MM.1S (cell line): Measurements from ENCODE around the gene FOXD2.
"Not testable (repeated sequence)": the region's sequence is repeated elsewhere in the genome, so short reads cannot be mapped to it uniquely, and the experiment has no call there.

Source experiments
- DNase-seq: peaks from one replicate; pipeline ENCODE4 v3.0.0-alpha.2; 2015
- H2AFZ ChIP-seq: fragments of 300-600 bp; sonication (generic); 2 replicates; pipeline ENCODE4 v1.6.0; 2016; ENCODE audit warnings: antibody characterized with exemption, low read length
- H3F3A ChIP-seq: fragments of 300-600 bp; sonication (generic); 2 replicates; pipeline ENCODE4 v1.6.1; 2016; ENCODE audit warnings: mild to moderate bottlenecking, antibody characterized with exemption, low read length, moderate library complexity, mixed read lengths; ENCODE audit not compliant: insufficient read depth
- H3K27ac ChIP-seq: fragments of 300-600 bp; sonication (generic); 2 replicates; pipeline ENCODE4 v1.5.1; 2016; ENCODE audit warnings: mild to moderate bottlenecking, low read length
- H3K27me3 ChIP-seq: fragments of 300-600 bp; sonication (generic); replicated peaks from 2 replicates; pipeline ENCODE4 v1.6.0; 2016; ENCODE audit warnings: low read length; ENCODE audit not compliant: insufficient read depth
- H3K36me3 ChIP-seq: fragments of 300-600 bp; sonication (generic); replicated peaks from 2 replicates; pipeline ENCODE4 v1.6.1; 2016; ENCODE audit warnings: mild to moderate bottlenecking, low read length, mixed read lengths; ENCODE audit not compliant: insufficient read depth
- H3K4me1 ChIP-seq: fragments of 300-600 bp; sonication (generic); 2 replicates; pipeline ENCODE4 v1.6.1; 2016; ENCODE audit warnings: low read length, mixed read lengths
- H3K4me2 ChIP-seq: fragments of 300-600 bp; sonication (generic); 2 replicates; pipeline ENCODE4 v1.6.0; 2016; ENCODE audit warnings: low read depth, low read length
- H3K4me3 ChIP-seq: fragments of 300-600 bp; sonication (generic); 2 replicates; pipeline ENCODE4 v1.5.1; 2016; ENCODE audit warnings: low read length, mixed read lengths
- H3K79me2 ChIP-seq: fragments of 300-600 bp; sonication (generic); 2 replicates; pipeline ENCODE4 v1.6.1; 2016; ENCODE audit warnings: mixed run types, low read length, mixed read lengths
- H3K9ac ChIP-seq: fragments of 300-600 bp; sonication (generic); 2 replicates; pipeline ENCODE4 v1.6.1; 2016; ENCODE audit warnings: low read length, mixed read lengths
- H3K9me2 ChIP-seq: fragments of 300-600 bp; sonication (generic); replicated peaks from 2 replicates; pipeline ENCODE4 v1.6.1; 2016; ENCODE audit warnings: mild to moderate bottlenecking, low read length, mixed read lengths; ENCODE audit not compliant: insufficient read depth
- H3K9me3 ChIP-seq: fragments of 300-600 bp; sonication (generic); replicated peaks from 2 replicates; pipeline ENCODE4 v1.6.1; 2016; ENCODE audit warnings: mild to moderate bottlenecking, low read length, mixed read lengths; ENCODE audit not compliant: insufficient read depth
- H4K20me1 ChIP-seq: fragments of 300-600 bp; sonication (generic); 2 replicates; pipeline ENCODE4 v1.6.1; 2016; ENCODE audit warnings: mild to moderate bottlenecking, low read length, moderate library complexity, mixed read lengths; ENCODE audit not compliant: insufficient read depth
- EZH2 ChIP-seq: fragments of 300-600 bp; sonication (generic); optimal IDR thresholded peaks from 2 replicates; pipeline ENCODE3; 2017; ENCODE audit warnings: low read depth, mild to moderate bottlenecking, antibody characterized with exemption, low read length, mixed read lengths
- EZH2phosphoT487 ChIP-seq: fragments of 300-600 bp; sonication (generic); IDR thresholded peaks from 2 replicates; pipeline ENCODE4 v1.6.1; 2018; ENCODE audit warnings: antibody characterized with exemption, low read length
- TF ChIP-seq, protein P1 (sequence below): fragments of 300-600 bp; sonication (generic); IDR thresholded peaks from 2 replicates; pipeline ENCODE4 v1.5.1; 2016; ENCODE audit warnings: antibody characterized with exemption, low read length, mixed read lengths

FOXD2 gene

DNA sequence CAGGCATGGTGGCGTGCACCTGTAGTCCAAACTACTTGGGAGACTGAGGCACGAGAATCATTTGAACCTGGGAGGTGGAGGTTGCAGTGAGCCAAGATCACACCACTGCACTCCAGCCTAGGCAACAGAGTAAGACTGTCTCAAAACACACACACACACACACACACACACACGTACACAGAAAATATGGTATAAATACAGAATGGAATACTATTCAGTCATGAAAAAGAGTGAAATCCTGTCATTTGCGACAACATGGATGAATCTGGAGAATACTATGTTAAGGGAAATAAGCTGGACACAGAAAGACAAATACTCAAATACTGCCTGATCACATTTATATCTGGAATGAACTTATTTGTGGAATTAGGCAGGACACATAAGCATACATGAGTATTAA lies 18.4 kb downstream of the FOXD2 start:
- no peak overlapping the region for H3K4me2 ChIP-seq
- H3K4me3 ChIP-seq = no peak overlapping the region
- no peak overlapping the region for H3K27ac ChIP-seq
- no peak for DNase-seq
- H3K9ac ChIP-seq = no peak overlapping the region
- no peaks in the 10 kb centered on the region for H3K9me2 ChIP-seq
- H4K20me1 ChIP-seq = no peaks in the 10 kb centered on the region
- no peaks in the 10 kb centered on the region for H3K36me3 ChIP-seq
- peaks cover 9% of the 10 kb centered on the region; the same call in 1 of the 2 replicates for H3K4me1 ChIP-seq
- H3K9me3 ChIP-seq = no peaks in the 10 kb centered on the region
- H3F3A ChIP-seq = no peaks in the 10 kb centered on the region
- no peak for TF ChIP-seq EZH2phosphoT487
- TF ChIP-seq, protein P1, sequence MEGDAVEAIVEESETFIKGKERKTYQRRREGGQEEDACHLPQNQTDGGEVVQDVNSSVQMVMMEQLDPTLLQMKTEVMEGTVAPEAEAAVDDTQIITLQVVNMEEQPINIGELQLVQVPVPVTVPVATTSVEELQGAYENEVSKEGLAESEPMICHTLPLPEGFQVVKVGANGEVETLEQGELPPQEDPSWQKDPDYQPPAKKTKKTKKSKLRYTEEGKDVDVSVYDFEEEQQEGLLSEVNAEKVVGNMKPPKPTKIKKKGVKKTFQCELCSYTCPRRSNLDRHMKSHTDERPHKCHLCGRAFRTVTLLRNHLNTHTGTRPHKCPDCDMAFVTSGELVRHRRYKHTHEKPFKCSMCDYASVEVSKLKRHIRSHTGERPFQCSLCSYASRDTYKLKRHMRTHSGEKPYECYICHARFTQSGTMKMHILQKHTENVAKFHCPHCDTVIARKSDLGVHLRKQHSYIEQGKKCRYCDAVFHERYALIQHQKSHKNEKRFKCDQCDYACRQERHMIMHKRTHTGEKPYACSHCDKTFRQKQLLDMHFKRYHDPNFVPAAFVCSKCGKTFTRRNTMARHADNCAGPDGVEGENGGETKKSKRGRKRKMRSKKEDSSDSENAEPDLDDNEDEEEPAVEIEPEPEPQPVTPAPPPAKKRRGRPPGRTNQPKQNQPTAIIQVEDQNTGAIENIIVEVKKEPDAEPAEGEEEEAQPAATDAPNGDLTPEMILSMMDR = no peak
- no peak for TF ChIP-seq EZH2
- no peak overlapping the region for H2AFZ ChIP-seq
- H3K27me3 ChIP-seq = no peaks in the 10 kb centered on the region
- H3K79me2 ChIP-seq = no peaks in the 10 kb centered on the region

DNA sequence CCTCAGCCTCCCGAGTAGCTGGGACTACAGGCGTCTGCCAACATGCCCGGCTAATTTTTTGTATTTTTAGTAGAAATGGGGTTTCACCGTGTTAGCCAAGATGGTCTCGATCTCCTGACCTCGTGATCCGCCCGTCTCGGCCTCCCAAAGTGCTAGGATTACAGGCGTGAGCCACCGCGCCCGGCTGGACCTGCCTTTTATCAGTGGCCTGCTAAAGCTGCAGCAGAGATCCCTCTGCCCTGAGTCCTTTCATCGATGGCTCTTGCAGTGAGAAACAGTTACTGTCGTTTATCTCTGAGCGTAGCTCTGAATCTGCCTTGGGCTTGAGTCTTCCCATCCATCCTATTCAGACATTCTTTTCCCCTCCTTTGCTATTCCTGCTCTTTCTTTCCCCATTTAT lies 19.7 kb downstream of the FOXD2 start:
- not testable (repeated sequence) for H4K20me1 ChIP-seq, DNase-seq, H3K9ac ChIP-seq, H3F3A ChIP-seq, H3K79me2 ChIP-seq, H3K4me1 ChIP-seq, H3K27ac ChIP-seq, H3K4me3 ChIP-seq, H3K36me3 ChIP-seq, H3K9me2 ChIP-seq, H3K4me2 ChIP-seq, H3K9me3 ChIP-seq, H3K27me3 ChIP-seq, H2AFZ ChIP-seq

DNA sequence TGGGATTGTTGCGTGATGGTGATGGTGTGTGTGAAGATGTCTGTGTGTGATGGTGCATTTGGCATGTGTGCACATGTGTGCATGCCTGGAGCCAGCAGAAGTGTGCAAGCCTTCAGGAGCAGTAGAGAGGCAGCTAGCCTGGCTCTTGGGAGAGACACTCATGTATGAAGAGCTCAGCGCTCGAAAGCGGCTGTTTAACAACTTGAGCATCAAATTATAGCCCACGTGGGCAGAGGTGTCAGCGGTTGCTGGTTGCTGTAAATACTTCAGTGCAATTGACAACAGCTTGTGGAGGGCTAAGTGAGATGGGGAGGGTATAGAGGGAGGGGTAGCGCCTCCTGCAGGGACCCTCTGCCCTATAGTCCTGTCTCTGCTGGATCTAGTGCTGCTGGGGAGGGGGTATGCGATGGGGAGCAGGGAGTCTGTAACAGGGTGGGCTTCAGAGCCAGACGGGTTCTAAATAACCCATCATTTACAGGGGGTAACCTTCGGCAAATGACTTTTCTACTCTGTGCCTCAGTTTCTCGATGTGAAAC lies 21.5 kb downstream of the FOXD2 start:
- no peaks in the 10 kb centered on the region for H3K9me2 ChIP-seq
- H3K79me2 ChIP-seq = no peaks in the 10 kb centered on the region
- no peaks in the 10 kb centered on the region for H3K36me3 ChIP-seq
- no peak for DNase-seq
- H2AFZ ChIP-seq = no peak overlapping the region
- H3K27ac ChIP-seq = no peak overlapping the region
- no peak overlapping the region for H3K4me3 ChIP-seq
- no peaks in the 10 kb centered on the region for H3F3A ChIP-seq
- H4K20me1 ChIP-seq = no peaks in the 10 kb centered on the region
- H3K9ac ChIP-seq = no peak overlapping the region
- H3K9me3 ChIP-seq = no peaks in the 10 kb centered on the region
- peaks cover 9% of the 10 kb centered on the region; the same call in 1 of the 2 replicates for H3K4me1 ChIP-seq
- H3K27me3 ChIP-seq = no peaks in the 10 kb centered on the region
- H3K4me2 ChIP-seq = no peak overlapping the region
- TF ChIP-seq EZH2phosphoT487 = no peak
- TF ChIP-seq, protein P1 = no peak
- TF ChIP-seq EZH2 = no peak

DNA sequence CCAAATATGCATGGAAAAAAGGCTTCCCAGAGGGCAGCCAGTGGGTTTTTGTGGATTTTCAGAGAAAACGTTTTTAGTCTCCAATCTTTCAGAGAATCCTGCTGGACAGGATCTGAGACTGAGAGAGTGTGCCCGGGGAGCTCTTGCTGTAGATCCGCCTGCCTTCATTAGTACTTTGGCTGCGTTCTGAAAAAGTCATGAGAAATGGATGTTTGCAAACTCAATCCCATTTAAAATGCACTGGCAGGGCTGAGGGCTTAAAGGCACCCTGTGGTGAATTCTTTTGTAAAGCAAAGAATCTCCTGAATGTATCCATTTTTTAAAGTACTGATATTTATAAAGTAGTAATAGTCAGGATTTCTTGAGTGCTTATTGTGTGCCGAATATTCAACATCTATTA lies 22.2 kb downstream of the FOXD2 start:
- Histone ChIP-seq H3K27ac (no peak overlapping the region), H3K79me2 (no peaks in the 10 kb centered on the region), H3K36me3 (no peaks in the 10 kb centered on the region), H3K4me2 (no peak overlapping the region), H3K9me2 (no peaks in the 10 kb centered on the region), H3K4me1 (peaks cover 9% of the 10 kb centered on the region; the same call in 1 of the 2 replicates), H3K9ac (no peak overlapping the region), H2AFZ (no peak overlapping the region), H3F3A (no peaks in the 10 kb centered on the region), H4K20me1 (no peaks in the 10 kb centered on the region), H3K4me3 (no peak overlapping the region), H3K9me3 (no peaks in the 10 kb centered on the region), H3K27me3 (no peaks in the 10 kb centered on the region)
- TF ChIP-seq, protein P1 = no peak
- TF ChIP-seq EZH2phosphoT487 (no peak), EZH2 (no peak)
- no peak for DNase-seq
